AG09309 (cell line): ENCODE measurements around the gene HYDIN.

Experiments
- DNase-seq: peaks from one replicate; pipeline ENCODE4 v3.0.0-alpha.2; 2010; ENCODE audit warnings: low read depth
- H3K4me3 ChIP-seq: 2 replicates; pipeline ENCODE4 v1.5.1; 2011; ENCODE audit warnings: mild to moderate bottlenecking, low read depth, low read length, moderate library complexity; ENCODE audit not compliant: control insufficient read depth
- CTCF ChIP-seq: IDR thresholded peaks from 2 replicates; pipeline ENCODE4 v1.5.1; 2011; ENCODE audit warnings: mild to moderate bottlenecking, low read depth, low read length, inconsistent platforms; ENCODE audit not compliant: insufficient read depth, control insufficient read depth; ENCODE audit errors: missing control alignments

The HYDIN gene

GRCh38 chr16:71216714-71217113 lies 13.8 kb downstream of the HYDIN start:
- no peak overlapping the region for H3K4me3 ChIP-seq

GRCh38 chr16:71214746-71215381 lies 15.7 kb downstream of the HYDIN start:
- no peak for DNase-seq
- no peak overlapping the region for H3K4me3 ChIP-seq
- no peak for TF ChIP-seq CTCF

More at GRCh38 chr16:71216714-71217113, 13.8 kb downstream of the HYDIN start:
- no peak for TF ChIP-seq CTCF
- no peak for DNase-seq

- TF ChIP-seq CTCF = no peak
- no peak for DNase-seq
- no peak overlapping the region for H3K4me3 ChIP-seq
Measured at GRCh38 chr16:71205482-71206131, 24.9 kb downstream of the HYDIN start.

- no peak for TF ChIP-seq CTCF
- H3K4me3 ChIP-seq = no peak overlapping the region
- DNase-seq = no peak
Measured at GRCh38 chr16:71203631-71204030, 26.9 kb downstream of the HYDIN start.

- TF ChIP-seq CTCF = no peak
- no peak overlapping the region for H3K4me3 ChIP-seq
- no peak for DNase-seq
Measured at GRCh38 chr16:71201556-71201955, 29.0 kb downstream of the HYDIN start.

- DNase-seq = no peak
- no peak overlapping the region for H3K4me3 ChIP-seq
- TF ChIP-seq CTCF = no peak
Measured at GRCh38 chr16:71201054-71201453, 29.5 kb downstream of the HYDIN start.

GRCh38 chr16:71198408-71198807 lies 32.1 kb downstream of the HYDIN start:
- TF ChIP-seq CTCF = no peak
- DNase-seq = no peak
- H3K4me3 ChIP-seq = no peak overlapping the region
